Lung (tissue), 12 donors: ENCODE results near the gene MDFIC2. TPM values are rescaled to one million over a fixed set of nuclear protein-coding genes. Genes with fewer than 3 reads are reported as not detected.
"Not testable (repeated sequence)": the region's sequence is repeated elsewhere in the genome, so short reads cannot be mapped to it uniquely, and the experiment has no call there.

Experiments
- ATAC-seq: fragments of 200-7000 bp; cut with Tn5 transposase; one replicate; pipeline ENCODE4 v1.9.1; 2020; ENCODE audit warnings: moderate number of reproducible peaks; ENCODE audit not compliant: insufficient read depth, low FRiP score
- DNase-seq, 3 donors: peaks; one replicate each; pipeline ENCODE4 v3.0.0-alpha.2; 2013 to 2017
- H3K27ac ChIP-seq, 2 donors: one replicate each; pipeline ENCODE4 v1.5.1; 2013; ENCODE audit warnings: mild to moderate bottlenecking in 2 of 2, moderate library complexity in 2 of 2, control low read depth in 1 of 2, inconsistent platforms in 1 of 2, low read depth in 1 of 2, low read length in 1 of 2
- H3K27me3 ChIP-seq, 3 donors: one replicate each; pipeline ENCODE4 v1.5.1; 2013; ENCODE audit warnings: low read length in 2 of 3; ENCODE audit not compliant: control insufficient read depth in 3 of 3, insufficient read depth in 3 of 3
- H3K36me3 ChIP-seq, 4 donors: one replicate each; pipeline ENCODE4 v1.5.1; 2013; ENCODE audit warnings: low read length in 4 of 4, mild to moderate bottlenecking in 1 of 4, moderate library complexity in 1 of 4; ENCODE audit not compliant: control insufficient read depth in 4 of 4, insufficient read depth in 4 of 4
- H3K4me1 ChIP-seq, 5 donors: one replicate each; pipeline ENCODE4 v1.5.1; 2013; ENCODE audit warnings: low read length in 5 of 5, mild to moderate bottlenecking in 2 of 5, moderate library complexity in 1 of 5; ENCODE audit not compliant: control insufficient read depth in 5 of 5, insufficient read depth in 5 of 5
- H3K4me3 ChIP-seq: one replicate; pipeline ENCODE4 v1.5.1; 2013; ENCODE audit warnings: mild to moderate bottlenecking, control low read depth, moderate library complexity
- H3K9ac ChIP-seq, 2 donors: one replicate each; pipeline ENCODE4 v1.5.1; 2013; ENCODE audit warnings: low read length in 2 of 2, control low read depth in 1 of 2; ENCODE audit not compliant: insufficient read depth in 1 of 2
- H3K9me3 ChIP-seq, 4 donors: one replicate each; pipeline ENCODE4 v1.5.1; 2013; ENCODE audit warnings: low read length in 3 of 4, mild to moderate bottlenecking in 1 of 4, moderate library complexity in 1 of 4; ENCODE audit not compliant: control insufficient read depth in 4 of 4, insufficient read depth in 3 of 4
- CTCF ChIP-seq: IDR thresholded peaks from 2 replicates; pipeline ENCODE4 v1.5.1; 2012; ENCODE audit warnings: mild to moderate bottlenecking; ENCODE audit errors: control extremely low read depth, extremely low read depth
- WGBS, 2 donors: extraction: QIAGEN DNeasy Blood & Tissue Kit; methylation state at CpG; one replicate each; pipeline ENCODE4 v1.1.7; 2013; 5-methylcytosine and 5-hydroxymethylcytosine counted together
- polyA plus RNA-seq, 2 donors: library from polyadenylated mRNA; stranded (reverse); fragments of 200-250 nt; gene quantifications; one replicate each; pipeline ENCODE4 v1.2.1, GENCODE V29; 2013
- total RNA-seq, 2 donors: library from RNA; depleted of rRNA in 1 of 2; stranded (reverse); fragments of >200 nt in 1 of 2; gene quantifications; one replicate each; pipeline ENCODE4 v1.2.1, GENCODE V29; 2014 to 2021
- donor health status: control.
- donor health status: control.
- donor health status: Bipolar disorder and iron deficiency.
- donor health status: healthy.
- donor health status: DM: yes; HTN: yes; CAD: no.

The MDFIC2 gene
- total and polyA plus RNA-seq, 4 donors: not detected

GRCh38 chr3:70308760-70309159, 3.7 kb downstream of the MDFIC2 start:
- H3K9ac ChIP-seq: no peak overlapping the region
- DNase-seq (peak; percentile 26 to 40 (median 34)), ATAC-seq (no peak)
- H3K4me3 ChIP-seq: no peak overlapping the region
- H3K27ac ChIP-seq: no peak overlapping the region
- no peaks in the 10 kb centered on the region for H3K4me1 ChIP-seq
- H3K36me3 ChIP-seq: no peaks in the 10 kb centered on the region
- WGBS, 2 donors: 57 to 63% methylated on average over 3 of the region's 3 CpGs
- peaks cover 0 to 4% (median 0%) of the 10 kb centered on the region in 3 donors for H3K27me3 ChIP-seq
- H3K9me3 ChIP-seq: no peaks in the 10 kb centered on the region
- no peak for TF ChIP-seq CTCF

- no peaks in the 10 kb centered on the region for H3K27me3 ChIP-seq
- no peak overlapping the region for H3K4me3 ChIP-seq
- no peaks in the 10 kb centered on the region for H3K9me3 ChIP-seq
- H3K27ac ChIP-seq: no peak overlapping the region
- H3K4me1 ChIP-seq: no peaks in the 10 kb centered on the region
- TF ChIP-seq CTCF: no peak
- no peak for DNase-seq
- no peak for ATAC-seq
- H3K36me3 ChIP-seq: no peaks in the 10 kb centered on the region
- H3K9ac ChIP-seq: no peak overlapping the region
Observed at GRCh38 chr3:70306736-70307135, 5.7 kb downstream of the MDFIC2 start.

DNA sequence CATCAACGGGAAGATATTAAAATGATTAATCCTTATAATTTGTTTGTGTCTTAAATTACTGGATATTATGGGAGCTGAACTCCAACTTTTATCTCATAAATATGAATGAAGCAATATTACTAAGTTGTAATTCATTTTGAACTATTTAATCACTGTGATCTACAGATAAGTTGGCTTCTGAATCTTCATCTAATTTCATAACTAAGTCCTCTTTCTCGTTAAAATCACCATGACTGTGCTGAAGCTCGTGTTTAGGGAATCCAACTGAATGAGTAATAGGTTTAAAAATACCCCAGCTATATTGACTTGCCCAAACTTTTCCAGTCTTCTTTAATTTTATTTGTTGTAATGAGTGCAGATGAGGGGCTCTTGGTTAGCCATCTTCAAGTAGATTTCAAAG, 14.1 kb downstream of the MDFIC2 start:
- Histone ChIP-seq H3K36me3 (no peaks in the 10 kb centered on the region), H3K27ac (no peak overlapping the region), H3K9me3 (peaks cover 0 to 4% (median 0%) of the 10 kb centered on the region in 4 donors), H3K9ac (no peak overlapping the region), H3K4me1 (no peaks in the 10 kb centered on the region), H3K4me3 (no peak overlapping the region), H3K27me3 (no peaks in the 10 kb centered on the region)
- DNase-seq (no peak), ATAC-seq (no peak)
- WGBS, 2 donors: 55 to 71% methylated on average over 3 of the region's 3 CpGs
- TF ChIP-seq CTCF: no peak

DNA sequence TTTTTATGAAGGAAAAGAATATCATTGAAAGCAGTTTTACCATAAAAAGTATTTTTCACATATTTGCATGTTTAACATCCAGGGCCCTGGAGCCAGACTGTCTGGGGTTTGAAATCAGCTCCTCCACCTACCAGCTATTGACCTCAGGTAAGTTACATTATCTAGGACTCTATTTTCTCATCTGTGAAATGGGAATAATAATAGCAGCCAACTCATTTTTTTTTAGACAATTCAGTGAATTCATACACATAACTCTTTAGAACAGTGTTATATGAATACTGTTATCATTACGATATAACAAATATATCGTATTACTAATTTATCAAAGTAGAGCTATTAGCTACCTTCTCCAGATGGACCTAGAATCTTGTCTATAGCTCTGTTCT, 21.3 kb downstream of the MDFIC2 start:
- H3K4me1 ChIP-seq: no peaks in the 10 kb centered on the region
- DNase-seq: no peak
- no peak overlapping the region for H3K4me3 ChIP-seq
- H3K9me3 ChIP-seq: peaks cover 0 to 4% (median 0%) of the 10 kb centered on the region in 4 donors
- no peak for TF ChIP-seq CTCF
- H3K9ac ChIP-seq: no peak overlapping the region
- no peak overlapping the region for H3K27ac ChIP-seq
- 97 to 98% methylated on average over 2 of the region's 2 CpGs for WGBS, 2 donors
- H3K36me3 ChIP-seq: no peaks in the 10 kb centered on the region
- ATAC-seq: no peak
- H3K27me3 ChIP-seq: peaks cover 0 to 2% (median 0%) of the 10 kb centered on the region in 3 donors

DNA sequence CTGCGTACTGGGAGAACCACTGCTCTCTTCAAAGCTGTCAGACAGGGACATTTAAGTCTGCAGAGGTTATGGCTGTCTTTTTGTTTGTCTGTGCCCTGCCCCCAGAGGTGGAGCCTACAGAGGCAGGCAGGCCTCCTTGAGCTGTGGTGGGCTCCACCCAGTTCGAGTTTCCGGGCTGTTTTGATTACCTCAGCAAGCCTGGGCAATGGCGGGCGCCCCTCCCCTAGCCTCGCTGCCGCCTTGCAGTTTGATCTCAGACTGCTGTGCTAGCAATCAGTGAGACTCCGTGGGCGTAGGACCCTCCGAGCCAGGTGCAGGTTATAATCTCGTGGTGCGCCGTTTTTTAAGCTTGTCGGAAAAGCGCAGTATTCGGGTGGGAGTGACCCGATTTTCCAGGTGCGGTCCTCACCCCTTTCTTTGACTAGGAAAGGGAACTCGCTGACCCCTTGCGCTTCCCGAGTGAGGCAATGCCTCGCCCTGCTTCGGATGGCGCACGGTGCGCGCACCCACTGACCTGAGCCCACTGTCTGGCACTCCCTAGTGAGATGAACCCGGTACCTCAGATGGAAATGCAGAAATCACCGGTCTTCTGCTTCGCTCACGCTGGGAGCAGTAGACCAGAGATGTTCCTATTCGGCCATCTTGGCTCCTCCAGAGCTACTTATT, 21.9 kb downstream of the MDFIC2 start:
- not testable (repeated sequence) for DNase-seq, H3K9ac ChIP-seq, H3K27ac ChIP-seq, H3K36me3 ChIP-seq, H3K9me3 ChIP-seq, ATAC-seq, H3K4me3 ChIP-seq, H3K27me3 ChIP-seq, H3K4me1 ChIP-seq
- WGBS, 2 donors: 95 to 97% methylated on average over 31 to 32 of the region's 32 CpGs
